KMS-11 (cell line): ENCODE measurements around the gene UBE2E1.

ENCODE experiments used
- H2AFZ ChIP-seq: fragments of 200-600 bp; sonication (generic); 2 replicates; pipeline ENCODE4 v1.6.1; 2016; ENCODE audit warnings: antibody characterized with exemption, mixed run types, low read depth
- H3K27ac ChIP-seq: fragments of 200-600 bp; sonication (generic); 2 replicates; pipeline ENCODE4 v1.6.1; 2016; ENCODE audit warnings: mild to moderate bottlenecking, mixed run types
- H3K27me3 ChIP-seq: fragments of 200-600 bp; sonication (generic); 2 replicates; pipeline ENCODE4 v1.6.1; 2017; ENCODE audit warnings: mild to moderate bottlenecking, low read depth, mixed run types, moderate library complexity; ENCODE audit not compliant: insufficient read depth
- H3K36me3 ChIP-seq: fragments of 200-600 bp; sonication (generic); 2 replicates; pipeline ENCODE4 v1.6.1; 2017; ENCODE audit warnings: mild to moderate bottlenecking, mixed run types; ENCODE audit not compliant: insufficient read depth
- H3K4me1 ChIP-seq: fragments of 200-600 bp; sonication (generic); 2 replicates; pipeline ENCODE4 v1.6.1; 2016; ENCODE audit warnings: mild to moderate bottlenecking, low read depth, mixed run types; ENCODE audit not compliant: poor library complexity, severe bottlenecking
- H3K4me2 ChIP-seq: fragments of 200-600 bp; sonication (generic); 2 replicates; pipeline ENCODE4 v1.7.0; 2016; ENCODE audit warnings: mild to moderate bottlenecking, mixed run types
- H3K4me3 ChIP-seq: fragments of 200-600 bp; sonication (generic); IDR thresholded peaks from 2 replicates; pipeline ENCODE4 v1.6.1; 2017; ENCODE audit warnings: low read depth, low read length, mixed read lengths; ENCODE audit not compliant: insufficient read depth
- H3K79me2 ChIP-seq: fragments of 200-600 bp; sonication (generic); 2 replicates; pipeline ENCODE4 v1.6.1; 2016; ENCODE audit warnings: low read depth, mixed run types; ENCODE audit not compliant: insufficient read depth
- H3K9ac ChIP-seq: fragments of 200-600 bp; sonication (generic); 2 replicates; pipeline ENCODE4 v1.6.1; 2016; ENCODE audit warnings: mild to moderate bottlenecking, mixed run types
- H4K20me1 ChIP-seq: fragments of 200-600 bp; sonication (generic); 2 replicates; pipeline ENCODE4 v1.6.1; 2016; ENCODE audit warnings: mild to moderate bottlenecking, mixed run types; ENCODE audit not compliant: insufficient read depth
- TF ChIP-seq, protein P1 (sequence below): fragments of 200-600 bp; sonication (generic); conservative IDR thresholded peaks from 2 replicates; pipeline ENCODE4 v1.6.1; 2017; ENCODE audit warnings: low read depth, mild to moderate bottlenecking, antibody characterized with exemption, low read length, moderate library complexity, mixed read lengths

UBE2E1 gene

DNA sequence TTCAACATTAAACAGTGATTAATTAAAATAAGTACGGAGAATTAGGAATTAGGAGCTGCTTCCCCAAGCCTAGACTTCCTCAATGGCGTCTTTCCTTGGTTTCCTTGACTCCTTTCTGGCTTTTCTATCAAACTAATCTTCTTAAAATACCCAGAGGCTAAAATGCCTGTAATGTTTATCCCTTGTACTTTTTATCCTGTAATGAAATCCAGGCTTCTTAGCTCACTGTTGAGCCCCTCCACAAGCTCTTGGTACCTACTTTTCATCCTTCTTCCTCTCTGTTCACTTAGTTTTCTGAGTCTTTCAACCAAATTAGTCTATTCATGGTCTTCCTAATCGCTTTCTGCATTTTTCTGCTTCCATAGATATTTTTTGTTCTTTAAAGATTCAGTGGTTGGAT lies 6.9 kb upstream of the UBE2E1 start:
- no peaks in the 10 kb centered on the region for H3K27me3 ChIP-seq
- no peak overlapping the region for H3K4me2 ChIP-seq
- no peaks in the 10 kb centered on the region for H3K79me2 ChIP-seq
- peaks cover 23% of the 10 kb centered on the region for H3K4me1 ChIP-seq
- H3K27ac ChIP-seq = no peak overlapping the region
- H3K9ac ChIP-seq = no peak overlapping the region
- no peaks in the 10 kb centered on the region for H4K20me1 ChIP-seq
- TF ChIP-seq, protein P1, sequence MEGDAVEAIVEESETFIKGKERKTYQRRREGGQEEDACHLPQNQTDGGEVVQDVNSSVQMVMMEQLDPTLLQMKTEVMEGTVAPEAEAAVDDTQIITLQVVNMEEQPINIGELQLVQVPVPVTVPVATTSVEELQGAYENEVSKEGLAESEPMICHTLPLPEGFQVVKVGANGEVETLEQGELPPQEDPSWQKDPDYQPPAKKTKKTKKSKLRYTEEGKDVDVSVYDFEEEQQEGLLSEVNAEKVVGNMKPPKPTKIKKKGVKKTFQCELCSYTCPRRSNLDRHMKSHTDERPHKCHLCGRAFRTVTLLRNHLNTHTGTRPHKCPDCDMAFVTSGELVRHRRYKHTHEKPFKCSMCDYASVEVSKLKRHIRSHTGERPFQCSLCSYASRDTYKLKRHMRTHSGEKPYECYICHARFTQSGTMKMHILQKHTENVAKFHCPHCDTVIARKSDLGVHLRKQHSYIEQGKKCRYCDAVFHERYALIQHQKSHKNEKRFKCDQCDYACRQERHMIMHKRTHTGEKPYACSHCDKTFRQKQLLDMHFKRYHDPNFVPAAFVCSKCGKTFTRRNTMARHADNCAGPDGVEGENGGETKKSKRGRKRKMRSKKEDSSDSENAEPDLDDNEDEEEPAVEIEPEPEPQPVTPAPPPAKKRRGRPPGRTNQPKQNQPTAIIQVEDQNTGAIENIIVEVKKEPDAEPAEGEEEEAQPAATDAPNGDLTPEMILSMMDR = no peak
- H2AFZ ChIP-seq = no peak overlapping the region
- no peaks in the 10 kb centered on the region for H3K36me3 ChIP-seq
- H3K4me3 ChIP-seq = no peak overlapping the region

DNA sequence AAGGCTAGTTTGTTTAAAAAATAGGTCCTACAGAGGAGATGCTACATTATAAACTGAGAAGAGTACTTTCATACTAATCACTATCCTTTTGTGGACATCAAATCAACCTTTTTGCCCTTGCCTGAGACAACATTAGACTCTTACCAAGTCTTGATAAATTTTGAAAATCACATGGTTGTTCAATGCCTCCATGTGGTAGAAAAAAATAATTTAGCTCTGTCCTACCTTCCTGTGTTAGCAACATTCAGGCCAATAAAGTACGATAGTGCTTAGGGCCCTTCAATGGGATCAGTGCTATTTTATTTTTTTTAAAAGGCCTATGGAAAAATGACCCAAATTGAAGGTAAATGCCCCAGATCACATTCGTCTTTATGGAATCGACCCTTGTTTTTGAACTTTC lies 5.0 kb upstream of the UBE2E1 start:
- H3K27me3 ChIP-seq = no peaks in the 10 kb centered on the region
- H3K27ac ChIP-seq = no peak overlapping the region
- H3K36me3 ChIP-seq = no peaks in the 10 kb centered on the region
- no peaks in the 10 kb centered on the region for H4K20me1 ChIP-seq
- no peak overlapping the region for H3K4me2 ChIP-seq
- H2AFZ ChIP-seq = no peak overlapping the region
- TF ChIP-seq, protein P1 = no peak
- H3K9ac ChIP-seq = no peak overlapping the region
- peaks cover 30% of the 10 kb centered on the region for H3K4me1 ChIP-seq
- no peak overlapping the region for H3K4me3 ChIP-seq
- H3K79me2 ChIP-seq = no peaks in the 10 kb centered on the region

DNA sequence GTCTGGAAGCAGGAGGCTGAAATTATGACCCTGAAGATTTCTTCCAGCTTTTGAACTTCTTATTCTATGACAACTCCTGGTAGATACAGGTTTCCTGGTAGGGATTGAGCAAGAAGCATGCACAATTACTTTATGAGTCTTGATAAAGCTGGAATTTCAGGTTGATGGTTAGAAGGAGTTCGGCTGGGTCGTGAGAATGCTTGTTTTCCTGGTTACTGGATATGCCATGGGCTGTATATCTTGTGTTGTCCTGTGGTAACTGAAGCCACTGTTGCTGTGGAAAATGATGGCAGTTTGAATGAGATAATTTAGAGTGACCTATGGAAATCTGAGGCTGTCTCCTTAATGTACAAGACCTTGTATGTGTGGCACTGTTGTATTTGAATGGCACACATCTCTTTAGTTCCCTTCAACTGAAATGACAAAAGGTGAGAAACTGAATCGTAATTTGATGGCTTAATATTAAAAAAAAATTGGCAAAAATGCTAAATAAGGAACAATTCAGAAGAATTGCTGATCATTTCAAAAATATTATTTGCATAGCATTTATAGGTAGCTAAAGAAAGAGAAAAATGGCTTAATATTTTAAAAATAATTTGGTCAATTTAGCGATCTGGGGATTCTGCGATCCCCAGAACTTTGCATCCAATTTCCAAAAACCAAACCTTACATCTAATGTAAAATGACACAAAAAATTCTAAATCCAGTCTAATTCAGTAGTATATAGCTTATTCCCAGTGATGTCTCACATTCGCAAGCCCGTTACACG lies 1.1 kb upstream of the UBE2E1 start:
- Histone ChIP-seq H3K4me2 (no peak overlapping the region), H4K20me1 (no peaks in the 10 kb centered on the region), H3K79me2 (peaks cover 30% of the 10 kb centered on the region; the same call in 1 of the 2 replicates), H3K27me3 (no peaks in the 10 kb centered on the region), H2AFZ (no peak overlapping the region), H3K4me1 (peaks cover 25% of the 10 kb centered on the region), H3K4me3 (peak overlapping the region; percentile 15), H3K9ac (no peak overlapping the region), H3K36me3 (no peaks in the 10 kb centered on the region), H3K27ac (no peak overlapping the region)
- TF ChIP-seq, protein P1 = no peak

DNA sequence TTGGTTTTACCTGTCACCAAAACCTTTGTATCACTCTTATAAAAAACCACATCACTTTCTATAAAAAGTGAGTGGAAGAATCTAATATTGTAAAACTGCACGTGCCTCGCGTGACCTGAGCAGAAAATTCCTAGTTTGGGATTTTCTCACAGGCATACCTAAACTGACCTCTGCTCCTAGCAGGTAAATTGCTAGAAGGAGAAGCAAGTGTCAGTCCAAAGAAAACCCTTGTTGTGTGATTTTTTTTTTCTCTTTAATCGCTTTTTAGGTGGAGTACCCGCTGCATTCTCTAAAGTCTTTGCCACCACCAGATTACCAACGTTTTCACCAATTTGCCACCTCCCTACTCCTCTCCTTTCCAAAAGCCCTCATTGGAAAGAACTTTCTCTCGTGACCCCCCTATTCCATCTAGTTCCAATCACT lies 534 bp upstream of the UBE2E1 start:
- H4K20me1 ChIP-seq = no peaks in the 10 kb centered on the region
- H3K27me3 ChIP-seq = no peaks in the 10 kb centered on the region
- peak overlapping the region; percentile 84; the same call in 1 of the 2 replicates for H3K9ac ChIP-seq

More for the DNA sequence above, 534 bp upstream of the UBE2E1 start:
- H3K27ac ChIP-seq = no peak overlapping the region
- H3K4me1 ChIP-seq = peaks cover 30% of the 10 kb centered on the region
- H3K36me3 ChIP-seq = no peaks in the 10 kb centered on the region
- H3K79me2 ChIP-seq = peaks cover 36% of the 10 kb centered on the region; the same call in 1 of the 2 replicates
- TF ChIP-seq, protein P1 = no peak
- peak overlapping the region; percentile 48; the same call in 1 of the 2 replicates for H3K4me2 ChIP-seq
- H2AFZ ChIP-seq = peak overlapping the region; percentile 79
- peak overlapping the region; percentile 15 for H3K4me3 ChIP-seq
